T-helper 1 cell (primary cell): ENCODE measurements around the gene SH3RF3.

Source experiments
- DNase-seq, 5 donors: peaks; one replicate each; pipeline ENCODE4 v3.0.0-alpha.2; 2012 to 2020

SH3RF3 gene

GRCh38 chr2:109265369-109265768, 136.4 kb downstream of the SH3RF3 start:
- DNase-seq = no peak

GRCh38 chr2:109265953-109266352, 136.9 kb downstream of the SH3RF3 start:
- no peak for DNase-seq

GRCh38 chr2:109266496-109266895, 137.5 kb downstream of the SH3RF3 start:
- no peak for DNase-seq

GRCh38 chr2:109266998-109267854, 138.2 kb downstream of the SH3RF3 start:
- DNase-seq = no peak

- DNase-seq = no peak
Observed at GRCh38 chr2:109268916-109269315, 139.9 kb downstream of the SH3RF3 start.

GRCh38 chr2:109269706-109270504, 140.9 kb downstream of the SH3RF3 start:
- no peak for DNase-seq

- DNase-seq = no peak
Observed at GRCh38 chr2:109270505-109271312, 141.7 kb downstream of the SH3RF3 start.

- no peak for DNase-seq
Observed at GRCh38 chr2:109271920-109272319, 142.9 kb downstream of the SH3RF3 start.

- DNase-seq = no peak
Observed at GRCh38 chr2:109272461-109272860, 143.5 kb downstream of the SH3RF3 start.

GRCh38 chr2:109275120-109276012, 146.4 kb downstream of the SH3RF3 start:
- DNase-seq = no peak

- no peak for DNase-seq
Observed at GRCh38 chr2:109277406-109277805, 148.4 kb downstream of the SH3RF3 start.

GRCh38 chr2:109279243-109279860, 150.3 kb downstream of the SH3RF3 start:
- DNase-seq = no peak

- no peak for DNase-seq
Observed at GRCh38 chr2:109280804-109281203, 151.8 kb downstream of the SH3RF3 start.

- DNase-seq = no peak
Observed at GRCh38 chr2:109282360-109282759, 153.4 kb downstream of the SH3RF3 start.

GRCh38 chr2:109282865-109283264, 153.9 kb downstream of the SH3RF3 start:
- DNase-seq = no peak

- no peak for DNase-seq
Observed at GRCh38 chr2:109284826-109285225, 155.8 kb downstream of the SH3RF3 start.

GRCh38 chr2:109285244-109285651, 156.2 kb downstream of the SH3RF3 start:
- no peak for DNase-seq

GRCh38 chr2:109287413-109287812, 158.4 kb downstream of the SH3RF3 start:
- no peak for DNase-seq

GRCh38 chr2:109287838-109288237, 158.8 kb downstream of the SH3RF3 start:
- DNase-seq = no peak

- no peak for DNase-seq
Observed at GRCh38 chr2:109288544-109289368, 159.8 kb downstream of the SH3RF3 start.
